ENCODE data around the gene NOP10. TPM values are rescaled to one million over a fixed set of nuclear protein-coding genes. Genes with fewer than 3 reads are reported as not detected.

The NOP10 gene
- total RNA-seq, 1 donor from 2014 or later, result 136 TPM

DNA sequence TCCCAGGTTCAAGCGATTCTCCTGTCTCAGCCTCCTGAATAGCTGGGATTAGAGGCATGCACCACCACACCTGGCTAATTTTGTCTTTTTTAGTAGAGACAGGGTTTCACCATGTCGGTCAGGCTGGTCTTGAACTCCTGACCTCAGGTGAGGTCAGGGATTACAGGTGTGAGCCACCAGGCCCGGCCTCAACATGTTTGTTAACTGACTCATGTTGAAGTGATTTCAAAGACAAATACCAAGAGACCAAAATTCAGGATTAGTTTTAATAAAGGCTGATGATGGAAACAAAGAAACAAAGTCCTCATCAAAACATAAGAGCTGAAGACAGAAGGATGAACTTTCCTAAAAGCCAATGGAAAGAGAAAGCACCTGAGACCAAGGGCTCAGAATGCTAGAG is 41.9 kb downstream of the NOP10 start:
- DNase-seq (no peak), ATAC-seq (ENCODE audit: poor library complexity) (no peak)
- intact Hi-C loops (cut with DNase I), result no loop called here

DNA sequence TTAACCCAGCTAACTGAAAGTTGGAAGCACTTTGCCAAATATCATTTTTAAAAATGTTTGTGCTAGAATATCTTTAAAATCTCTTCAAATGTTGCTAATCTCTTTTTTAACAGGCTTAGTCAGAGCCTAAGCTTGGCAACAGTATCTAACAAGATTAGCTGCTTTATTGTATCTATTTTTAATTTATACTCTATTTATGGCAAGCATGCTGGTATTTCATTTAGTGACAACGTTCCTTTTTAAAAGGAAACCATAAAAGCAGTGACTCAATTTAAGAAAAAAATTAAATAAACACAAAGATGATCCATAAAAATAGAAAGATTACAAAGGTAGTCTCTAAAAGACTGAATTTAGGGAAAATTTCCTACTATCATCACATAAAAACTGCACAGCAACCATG is 45.9 kb downstream of the NOP10 start:
- DNase-seq (no peak), ATAC-seq (ENCODE audit: poor library complexity) (peak; percentile 63)
- intact Hi-C loops (cut with DNase I), result no loop called here

DNA sequence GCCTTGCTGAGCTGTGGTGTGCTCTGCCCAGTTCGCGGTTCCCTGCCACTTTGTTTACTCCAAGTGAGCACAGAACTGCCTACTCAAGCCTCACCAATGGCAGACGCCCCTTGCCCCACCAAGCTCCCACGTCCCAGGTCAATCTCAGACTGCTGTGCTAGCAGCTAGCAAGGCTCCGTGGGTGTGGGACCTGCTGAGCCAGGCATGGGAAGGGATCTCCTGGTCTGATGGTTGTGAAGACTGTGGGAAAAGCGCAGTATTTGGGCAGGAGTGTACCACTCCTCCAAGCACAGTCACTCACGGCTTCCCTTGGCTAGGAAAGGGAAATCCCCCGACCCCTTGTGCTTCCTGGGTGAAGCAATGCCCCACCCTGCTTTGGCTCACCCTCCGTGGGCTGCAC is 50.3 kb downstream of the NOP10 start:
- intact Hi-C loops (cut with DNase I), result no loop called here
- ATAC-seq (ENCODE audit: poor library complexity) (no peak), DNase-seq (no peak)

Small RNA genes within 50 kb of the gene (microRNA-seq; reads per million reads assigned to microRNA genes)
- gene MIR1233-1, result not detected

Other genes starting within 250 kb of the NOP10 start
- gene EMC7, start 241.3 kb downstream of the NOP10 start, total RNA-seq, result 59.3 TPM
- gene PGBD4, start 241.1 kb downstream of the NOP10 start, total RNA-seq, result 1.3 TPM
- gene KATNBL1, start 133.0 kb downstream of the NOP10 start, total RNA-seq, result 16.8 TPM
- gene EMC4, start 118.1 kb downstream of the NOP10 start, total RNA-seq, result 87.4 TPM
- 24.9 TPM for gene SLC12A6, start 5.4 kb downstream of the NOP10 start, total RNA-seq
- gene NUTM1, start 179 bp upstream of the NOP10 start, total RNA-seq, result not detected
- gene LPCAT4, start 24.1 kb upstream of the NOP10 start, total RNA-seq, result 82.4 TPM
- 14.3 TPM for gene GOLGA8A, start 94.7 kb upstream of the NOP10 start, total RNA-seq
- 9.1 TPM for gene GOLGA8B, start 240.5 kb upstream of the NOP10 start, total RNA-seq